ENCODE data around the gene SAMD7.

SAMD7 gene

GRCh38 chr3:169969174-169970095 is 58.1 kb downstream of the SAMD7 start:
- no peak for TF ChIP-seq REST (IDR thresholded peaks at IDR 0.05; ENCODE audit: low read depth)
- TF ChIP-seq NFIC (IDR thresholded peaks at IDR 0.05), result no peak
- TF ChIP-seq EGR1 (IDR thresholded peaks at IDR 0.05), result no peak
- no peak for TF ChIP-seq CREB1 (IDR thresholded peaks at IDR 0.05; ENCODE audit: low read depth)
- no peak for TF ChIP-seq TAF1 (IDR thresholded peaks at IDR 0.05; ENCODE audit: low read depth)
- TF ChIP-seq TCF12 (IDR thresholded peaks at IDR 0.05; ENCODE audit: low read depth), result no peak
- no peak for TF ChIP-seq EP300 (IDR thresholded peaks at IDR 0.05; ENCODE audit: borderline replicate concordance)
- no peak for TF ChIP-seq CEBPB (IDR thresholded peaks at IDR 0.05)
- no peak for TF ChIP-seq ZBTB7A (IDR thresholded peaks at IDR 0.05; ENCODE audit: low read depth)
- TF ChIP-seq FOXM1 (IDR thresholded peaks at IDR 0.05; ENCODE audit: borderline replicate concordance, low read depth), result no peak
- no peak for TF ChIP-seq YY1 (IDR thresholded peaks at IDR 0.05; ENCODE audit: low read depth)
- TF ChIP-seq MAX (IDR thresholded peaks at IDR 0.05), result no peak
- no peak for TF ChIP-seq RAD21 (IDR thresholded peaks at IDR 0.05; ENCODE audit: low read depth)
- no peak for TF ChIP-seq TEAD4 (IDR thresholded peaks at IDR 0.05)
- TF ChIP-seq USF1 (IDR thresholded peaks at IDR 0.05), result no peak

- TF ChIP-seq ZBTB7A (IDR thresholded peaks at IDR 0.05; ENCODE audit: low read depth) (no peak), CREB1 (IDR thresholded peaks at IDR 0.05; ENCODE audit: low read depth) (no peak), TEAD4 (IDR thresholded peaks at IDR 0.05) (no peak), REST (IDR thresholded peaks at IDR 0.05; ENCODE audit: low read depth) (no peak), RAD21 (IDR thresholded peaks at IDR 0.05; ENCODE audit: low read depth) (no peak), NFIC (IDR thresholded peaks at IDR 0.05) (no peak), TCF12 (IDR thresholded peaks at IDR 0.05; ENCODE audit: low read depth) (no peak), EGR1 (IDR thresholded peaks at IDR 0.05) (no peak)
These were observed 59.5 kb downstream of the SAMD7 start for GRCh38 chr3:169970847-169971246.

GRCh38 chr3:169971522-169971921 is 60.1 kb downstream of the SAMD7 start:
- TF ChIP-seq FOXM1 (IDR thresholded peaks at IDR 0.05; ENCODE audit: borderline replicate concordance, low read depth) (no peak), CEBPB (IDR thresholded peaks at IDR 0.05) (peak; percentile 82)

- TF ChIP-seq YY1 (IDR thresholded peaks at IDR 0.05; ENCODE audit: low read depth) (no peak), TEAD4 (IDR thresholded peaks at IDR 0.05) (no peak), EP300 (IDR thresholded peaks at IDR 0.05; ENCODE audit: borderline replicate concordance) (no peak), FOXM1 (IDR thresholded peaks at IDR 0.05; ENCODE audit: borderline replicate concordance, low read depth) (no peak), TCF12 (IDR thresholded peaks at IDR 0.05; ENCODE audit: low read depth) (no peak), EGR1 (IDR thresholded peaks at IDR 0.05) (no peak), USF1 (IDR thresholded peaks at IDR 0.05) (no peak), CREB1 (IDR thresholded peaks at IDR 0.05; ENCODE audit: low read depth) (no peak), REST (IDR thresholded peaks at IDR 0.05; ENCODE audit: low read depth) (no peak), MAX (IDR thresholded peaks at IDR 0.05) (no peak), NFIC (IDR thresholded peaks at IDR 0.05) (no peak), ZBTB7A (IDR thresholded peaks at IDR 0.05; ENCODE audit: low read depth) (no peak)
These were observed 68.7 kb downstream of the SAMD7 start for GRCh38 chr3:169980055-169980454.
